ENCODE data around the gene FOXL3. TPM values are rescaled to one million over a fixed set of nuclear protein-coding genes. Genes with fewer than 3 reads are reported as not detected.

FOXL3 gene
- total and polyA plus RNA-seq, 4 donors, result not detected

DNA sequence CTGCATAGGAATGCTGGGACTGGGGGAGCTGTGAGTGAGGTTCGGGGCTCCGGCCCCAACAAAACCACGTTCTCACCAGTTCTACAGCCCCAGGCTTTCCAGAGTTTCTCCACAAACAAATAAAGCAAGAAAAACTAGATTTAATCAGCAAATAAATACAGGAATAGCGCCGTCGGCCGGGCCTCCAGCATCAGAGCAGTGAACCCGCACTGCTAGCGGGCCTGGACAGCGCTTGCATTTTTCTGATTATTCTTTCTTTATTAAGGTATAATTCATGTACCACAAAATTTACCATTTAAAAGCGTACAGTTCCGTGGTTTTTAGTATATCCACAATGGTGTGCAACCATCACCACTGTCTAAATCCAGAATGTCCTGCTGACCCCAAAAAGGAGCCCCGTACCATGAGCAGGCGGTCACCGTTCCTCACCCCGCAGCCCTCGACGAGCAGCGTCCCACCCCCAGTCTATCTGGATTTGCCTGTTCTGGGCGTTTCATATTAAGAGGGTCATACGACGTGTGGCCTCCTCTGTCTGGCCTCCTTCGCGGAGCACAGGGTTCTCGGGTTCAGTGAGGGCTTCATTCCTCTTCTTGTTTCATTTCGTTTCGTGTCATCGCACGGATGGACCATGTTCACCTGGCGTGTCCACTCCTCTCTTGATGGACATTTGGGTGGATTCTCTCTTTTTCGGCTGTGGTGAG is 35.5 kb upstream of the FOXL3 start:
- Histone ChIP-seq H3K4me3 (ENCODE audit: low read depth in 1 of 3, low read length in 3 of 3) (no peak overlapping the region), H3K27me3 (ENCODE audit: control insufficient read depth in 4 of 4, insufficient read depth in 4 of 4, low read length in 3 of 4) (no peaks in the 10 kb centered on the region), H3K4me1 (ENCODE audit: control insufficient read depth in 4 of 4, insufficient read depth in 4 of 4, low read length in 3 of 4) (no peaks in the 10 kb centered on the region), H3K9me3 (ENCODE audit: control insufficient read depth in 4 of 4, low read length in 3 of 4) (no peaks in the 10 kb centered on the region), H3K36me3 (ENCODE audit: control insufficient read depth in 4 of 4, insufficient read depth in 3 of 4, low read depth in 1 of 4, low read length in 3 of 4) (peaks cover 20 to 68% (median 34%) of the 10 kb centered on the region in 4 donors), H3K9ac (ENCODE audit: low read depth in 1 of 2, low read length in 2 of 2) (no peak overlapping the region), H3K27ac (ENCODE audit: low read depth in 1 of 2, low read length in 2 of 2) (no peak overlapping the region)
- TF ChIP-seq GABPA (IDR thresholded peaks at IDR 0.05 in 1 of 2, conservative IDR thresholded peaks at IDR 0.05 in 1 of 2) (no peak), YY1 (IDR thresholded peaks at IDR 0.05) (no peak), RXRA (IDR thresholded peaks at IDR 0.05) (no peak), NR2F2 (IDR thresholded peaks at IDR 0.05) (no peak), HNF4A (conservative IDR thresholded peaks at IDR 0.05) (no peak), EGR1 (IDR thresholded peaks at IDR 0.05; ENCODE audit: low read depth in 2 of 2) (no peak), FOXA1 (IDR thresholded peaks at IDR 0.05) (no peak), FOXA2 (IDR thresholded peaks at IDR 0.05) (no peak), JUND (IDR thresholded peaks at IDR 0.05) (no peak), TAF1 (conservative IDR thresholded peaks at IDR 0.05) (no peak), RAD21 (IDR thresholded peaks at IDR 0.05) (no peak), SP1 (IDR thresholded peaks at IDR 0.05) (no peak), HNF4G (IDR thresholded peaks at IDR 0.05) (no peak)
- TF ChIP-seq, protein P1, sequence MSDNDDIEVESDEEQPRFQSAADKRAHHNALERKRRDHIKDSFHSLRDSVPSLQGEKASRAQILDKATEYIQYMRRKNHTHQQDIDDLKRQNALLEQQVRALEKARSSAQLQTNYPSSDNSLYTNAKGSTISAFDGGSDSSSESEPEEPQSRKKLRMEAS (IDR thresholded peaks at IDR 0.05), result no peak
- TF ChIP-seq, protein P2, sequence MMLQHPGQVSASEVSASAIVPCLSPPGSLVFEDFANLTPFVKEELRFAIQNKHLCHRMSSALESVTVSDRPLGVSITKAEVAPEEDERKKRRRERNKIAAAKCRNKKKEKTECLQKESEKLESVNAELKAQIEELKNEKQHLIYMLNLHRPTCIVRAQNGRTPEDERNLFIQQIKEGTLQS (IDR thresholded peaks at IDR 0.05), result no peak
- TF ChIP-seq, protein P3, sequence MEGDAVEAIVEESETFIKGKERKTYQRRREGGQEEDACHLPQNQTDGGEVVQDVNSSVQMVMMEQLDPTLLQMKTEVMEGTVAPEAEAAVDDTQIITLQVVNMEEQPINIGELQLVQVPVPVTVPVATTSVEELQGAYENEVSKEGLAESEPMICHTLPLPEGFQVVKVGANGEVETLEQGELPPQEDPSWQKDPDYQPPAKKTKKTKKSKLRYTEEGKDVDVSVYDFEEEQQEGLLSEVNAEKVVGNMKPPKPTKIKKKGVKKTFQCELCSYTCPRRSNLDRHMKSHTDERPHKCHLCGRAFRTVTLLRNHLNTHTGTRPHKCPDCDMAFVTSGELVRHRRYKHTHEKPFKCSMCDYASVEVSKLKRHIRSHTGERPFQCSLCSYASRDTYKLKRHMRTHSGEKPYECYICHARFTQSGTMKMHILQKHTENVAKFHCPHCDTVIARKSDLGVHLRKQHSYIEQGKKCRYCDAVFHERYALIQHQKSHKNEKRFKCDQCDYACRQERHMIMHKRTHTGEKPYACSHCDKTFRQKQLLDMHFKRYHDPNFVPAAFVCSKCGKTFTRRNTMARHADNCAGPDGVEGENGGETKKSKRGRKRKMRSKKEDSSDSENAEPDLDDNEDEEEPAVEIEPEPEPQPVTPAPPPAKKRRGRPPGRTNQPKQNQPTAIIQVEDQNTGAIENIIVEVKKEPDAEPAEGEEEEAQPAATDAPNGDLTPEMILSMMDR (IDR thresholded peaks at IDR 0.05; ENCODE audit: low read depth, low read length, missing input control), result no peak
- TF ChIP-seq, protein P4, sequence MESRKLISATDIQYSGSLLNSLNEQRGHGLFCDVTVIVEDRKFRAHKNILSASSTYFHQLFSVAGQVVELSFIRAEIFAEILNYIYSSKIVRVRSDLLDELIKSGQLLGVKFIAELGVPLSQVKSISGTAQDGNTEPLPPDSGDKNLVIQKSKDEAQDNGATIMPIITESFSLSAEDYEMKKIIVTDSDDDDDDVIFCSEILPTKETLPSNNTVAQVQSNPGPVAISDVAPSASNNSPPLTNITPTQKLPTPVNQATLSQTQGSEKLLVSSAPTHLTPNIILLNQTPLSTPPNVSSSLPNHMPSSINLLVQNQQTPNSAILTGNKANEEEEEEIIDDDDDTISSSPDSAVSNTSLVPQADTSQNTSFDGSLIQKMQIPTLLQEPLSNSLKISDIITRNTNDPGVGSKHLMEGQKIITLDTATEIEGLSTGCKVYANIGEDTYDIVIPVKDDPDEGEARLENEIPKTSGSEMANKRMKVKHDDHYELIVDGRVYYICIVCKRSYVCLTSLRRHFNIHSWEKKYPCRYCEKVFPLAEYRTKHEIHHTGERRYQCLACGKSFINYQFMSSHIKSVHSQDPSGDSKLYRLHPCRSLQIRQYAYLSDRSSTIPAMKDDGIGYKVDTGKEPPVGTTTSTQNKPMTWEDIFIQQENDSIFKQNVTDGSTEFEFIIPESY (IDR thresholded peaks at IDR 0.05), result no peak
- TF ChIP-seq, protein P5, sequence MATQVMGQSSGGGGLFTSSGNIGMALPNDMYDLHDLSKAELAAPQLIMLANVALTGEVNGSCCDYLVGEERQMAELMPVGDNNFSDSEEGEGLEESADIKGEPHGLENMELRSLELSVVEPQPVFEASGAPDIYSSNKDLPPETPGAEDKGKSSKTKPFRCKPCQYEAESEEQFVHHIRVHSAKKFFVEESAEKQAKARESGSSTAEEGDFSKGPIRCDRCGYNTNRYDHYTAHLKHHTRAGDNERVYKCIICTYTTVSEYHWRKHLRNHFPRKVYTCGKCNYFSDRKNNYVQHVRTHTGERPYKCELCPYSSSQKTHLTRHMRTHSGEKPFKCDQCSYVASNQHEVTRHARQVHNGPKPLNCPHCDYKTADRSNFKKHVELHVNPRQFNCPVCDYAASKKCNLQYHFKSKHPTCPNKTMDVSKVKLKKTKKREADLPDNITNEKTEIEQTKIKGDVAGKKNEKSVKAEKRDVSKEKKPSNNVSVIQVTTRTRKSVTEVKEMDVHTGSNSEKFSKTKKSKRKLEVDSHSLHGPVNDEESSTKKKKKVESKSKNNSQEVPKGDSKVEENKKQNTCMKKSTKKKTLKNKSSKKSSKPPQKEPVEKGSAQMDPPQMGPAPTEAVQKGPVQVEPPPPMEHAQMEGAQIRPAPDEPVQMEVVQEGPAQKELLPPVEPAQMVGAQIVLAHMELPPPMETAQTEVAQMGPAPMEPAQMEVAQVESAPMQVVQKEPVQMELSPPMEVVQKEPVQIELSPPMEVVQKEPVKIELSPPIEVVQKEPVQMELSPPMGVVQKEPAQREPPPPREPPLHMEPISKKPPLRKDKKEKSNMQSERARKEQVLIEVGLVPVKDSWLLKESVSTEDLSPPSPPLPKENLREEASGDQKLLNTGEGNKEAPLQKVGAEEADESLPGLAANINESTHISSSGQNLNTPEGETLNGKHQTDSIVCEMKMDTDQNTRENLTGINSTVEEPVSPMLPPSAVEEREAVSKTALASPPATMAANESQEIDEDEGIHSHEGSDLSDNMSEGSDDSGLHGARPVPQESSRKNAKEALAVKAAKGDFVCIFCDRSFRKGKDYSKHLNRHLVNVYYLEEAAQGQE (IDR thresholded peaks at IDR 0.05), result no peak
- 96% methylated on average over 31 of the region's 31 CpGs for WGBS
- DNase-seq (ENCODE audit: low spot score), result no peak

Data from liver (tissue), 9 donors.